HG03108 (cell line): Measurements from ENCODE around the gene PEPD.

ENCODE experiments used
- ATAC-seq: cut with Tn5 transposase; IDR thresholded peaks from one replicate; pipeline ENCODE4 v1.9.1; 2021; ENCODE audit warnings: moderate library complexity; ENCODE audit not compliant: unreplicated experiment

Gene PEPD

GRCh38 chr19:33399081-33399744 lies 122.4 kb downstream of the PEPD start:
- ATAC-seq: no peak

- ATAC-seq: no peak
Measured at GRCh38 chr19:33398361-33399060, 123.1 kb downstream of the PEPD start.

GRCh38 chr19:33397536-33398360 lies 123.8 kb downstream of the PEPD start:
- no peak for ATAC-seq

- no peak for ATAC-seq
Measured at GRCh38 chr19:33396701-33397535, 124.7 kb downstream of the PEPD start.

GRCh38 chr19:33395561-33396550 lies 125.7 kb downstream of the PEPD start:
- no peak for ATAC-seq

- no peak for ATAC-seq
Measured at GRCh38 chr19:33394723-33395560, 126.6 kb downstream of the PEPD start.

DNA sequence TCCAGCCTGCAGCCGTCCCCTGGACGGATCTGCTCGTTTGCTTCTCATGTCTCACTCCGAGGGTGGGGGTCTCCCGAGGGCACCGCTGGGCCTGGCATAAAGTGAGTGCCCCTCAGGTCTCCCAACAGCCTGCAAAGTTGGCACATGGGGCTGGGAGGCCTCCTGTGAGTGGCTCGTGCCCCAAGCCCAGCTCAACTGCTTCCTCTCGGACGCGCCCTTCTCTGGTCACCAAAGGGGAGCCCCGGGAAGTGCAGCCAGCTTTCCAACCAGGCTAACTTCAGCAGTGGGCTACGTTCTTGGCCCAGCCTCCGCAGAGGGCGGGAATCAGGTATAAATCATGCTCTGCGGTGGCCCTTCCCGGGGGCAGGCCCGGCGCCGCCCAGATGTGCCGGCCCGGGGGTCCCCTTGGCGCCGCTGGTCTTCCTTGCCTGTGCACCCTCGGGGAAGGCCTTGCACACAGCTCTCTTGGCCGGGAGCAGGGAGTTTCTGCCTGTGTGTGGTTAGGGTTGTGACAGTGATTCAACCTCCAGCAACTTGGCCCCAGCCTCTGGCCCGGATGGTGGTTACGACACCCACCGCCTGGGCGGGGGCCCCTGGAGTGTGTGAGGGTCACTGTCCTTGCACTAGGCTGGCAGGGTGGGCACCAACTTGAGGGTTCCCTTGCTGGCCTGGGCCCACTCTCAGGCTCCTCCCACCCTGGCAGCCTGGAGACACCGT lies 127.4 kb downstream of the PEPD start:
- no peak for ATAC-seq

GRCh38 chr19:33393286-33394005 lies 128.1 kb downstream of the PEPD start:
- no peak for ATAC-seq

DNA sequence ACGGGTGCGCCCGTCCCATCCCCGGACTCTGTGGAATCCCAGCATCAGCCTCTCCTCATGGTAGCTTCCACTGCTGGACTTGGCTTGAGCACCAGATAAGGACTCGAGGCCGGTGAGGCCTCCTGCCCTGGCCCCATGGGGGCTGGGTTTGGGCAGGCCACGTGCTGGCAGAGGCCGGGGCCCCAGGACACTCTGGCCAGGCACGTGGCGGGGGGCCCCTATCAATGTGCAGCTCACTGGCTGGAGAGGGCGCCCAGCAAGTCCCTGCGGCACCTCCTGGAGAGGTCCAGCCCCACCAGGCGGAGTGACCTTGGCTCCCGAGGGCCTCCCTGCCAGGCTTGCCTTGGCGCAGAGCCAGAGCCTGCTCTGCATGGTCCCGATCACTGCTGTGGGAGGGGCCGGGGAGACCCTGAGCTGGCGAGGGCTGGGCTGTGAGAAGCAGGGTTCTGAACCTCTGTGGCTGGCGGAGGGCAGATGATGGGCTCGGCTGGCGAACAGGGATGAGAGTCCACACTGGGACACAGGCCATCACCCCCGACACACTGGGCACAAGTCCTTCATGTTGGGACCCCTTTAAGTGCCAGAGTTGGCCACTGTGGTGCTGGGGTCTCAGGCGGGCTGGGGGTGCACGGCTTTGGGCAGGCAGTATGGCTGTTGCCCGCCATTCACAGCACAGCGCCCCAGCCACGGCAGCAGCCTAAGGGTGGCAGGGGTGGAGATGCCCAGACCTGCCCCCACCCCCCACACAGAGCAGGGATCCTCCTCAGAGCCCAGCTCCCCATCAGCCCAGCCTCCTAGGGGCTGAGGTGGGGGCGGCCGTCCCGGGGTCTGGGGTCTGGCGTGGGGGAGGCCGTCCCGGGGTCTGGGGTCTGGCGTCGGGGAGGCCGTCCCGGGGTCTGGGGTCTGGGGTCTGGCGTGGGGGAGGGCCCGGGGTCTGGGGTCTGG lies 129.0 kb downstream of the PEPD start:
- no peak for ATAC-seq

DNA sequence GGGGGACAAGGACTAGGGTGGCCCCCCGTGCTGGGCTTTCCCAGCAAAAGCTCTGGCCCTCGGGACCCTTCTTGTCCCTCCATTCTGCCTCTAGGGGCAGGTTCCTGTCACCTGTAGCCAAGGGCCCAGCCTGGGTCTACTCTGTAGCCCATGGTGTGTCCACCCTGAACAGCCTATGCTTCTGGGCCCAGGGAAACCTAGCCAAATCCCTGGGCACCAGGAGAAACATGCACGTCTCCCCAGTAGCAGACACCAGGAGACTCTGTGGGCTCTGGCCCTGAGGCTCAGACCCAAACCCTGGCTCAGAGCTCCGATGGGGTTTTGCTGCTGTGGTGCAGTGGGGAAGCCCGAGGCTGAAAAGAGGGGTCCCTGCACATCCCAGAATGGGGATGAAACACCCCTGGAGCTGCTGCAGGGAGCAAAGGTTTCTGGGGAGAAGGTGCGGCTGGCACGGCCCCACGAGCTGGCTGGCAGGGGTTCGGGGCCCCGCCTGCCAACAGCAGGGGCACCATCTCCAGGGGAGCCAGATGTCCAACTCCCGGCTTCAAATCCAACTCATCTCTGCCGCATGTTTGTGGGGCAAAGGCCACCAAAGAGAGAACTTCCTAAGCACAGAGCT lies 129.9 kb downstream of the PEPD start:
- no peak for ATAC-seq

GRCh38 chr19:33390908-33391630 lies 130.5 kb downstream of the PEPD start:
- no peak for ATAC-seq

DNA sequence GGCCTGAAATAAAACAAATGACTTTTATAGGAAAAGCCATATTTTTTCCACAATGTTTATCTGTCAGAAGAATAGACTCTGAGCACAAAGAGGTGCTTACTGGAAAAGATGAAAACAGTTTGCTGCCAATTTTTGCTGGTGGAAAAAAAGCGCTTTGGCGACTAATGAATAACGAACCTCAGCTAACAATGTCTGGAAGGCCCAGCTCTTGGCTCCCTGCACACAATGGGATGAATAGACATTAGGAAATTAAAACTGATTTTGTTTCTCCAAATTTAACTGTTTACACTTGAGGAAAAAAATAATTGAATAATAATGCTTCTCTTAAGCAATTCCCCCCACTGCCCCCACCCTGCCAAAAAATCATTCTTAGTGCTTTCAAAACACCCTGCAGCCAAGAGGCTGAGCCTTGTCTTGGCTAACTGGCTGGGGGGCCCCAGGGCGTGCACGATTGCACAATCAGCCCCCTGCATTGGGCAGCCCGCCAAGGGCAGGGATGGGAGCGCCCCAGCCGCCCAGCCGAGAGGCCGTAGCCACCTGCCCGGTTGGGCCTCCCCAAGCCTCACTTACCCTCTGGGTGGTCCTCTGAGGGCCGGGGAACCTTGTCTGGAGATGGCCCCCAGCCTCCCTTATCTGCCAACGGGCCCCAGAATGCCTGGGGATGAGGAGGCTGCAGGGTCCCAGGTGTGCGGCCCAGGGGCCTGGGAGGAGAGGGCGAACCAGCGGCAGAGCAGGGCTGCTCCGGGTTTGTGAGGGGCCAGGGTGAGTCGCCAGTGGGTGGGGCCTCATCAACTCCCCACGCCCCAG lies 131.3 kb downstream of the PEPD start:
- ATAC-seq: no peak

GRCh38 chr19:33389421-33390100 lies 132.0 kb downstream of the PEPD start:
- no peak for ATAC-seq
